Erythroblast (primary cell): Measurements from ENCODE around the gene MYOM3.

ENCODE experiments used
- GATA1 ChIP-seq: IDR thresholded peaks from 2 replicates; pipeline ENCODE4 v1.6.1; 2011; ENCODE audit warnings: low read depth, mild to moderate bottlenecking, control low read depth, low read length, moderate library complexity
- POLR2A ChIP-seq: IDR thresholded peaks from 2 replicates; pipeline ENCODE4 v1.6.1; 2011; ENCODE audit warnings: mild to moderate bottlenecking, low read length

DNA sequence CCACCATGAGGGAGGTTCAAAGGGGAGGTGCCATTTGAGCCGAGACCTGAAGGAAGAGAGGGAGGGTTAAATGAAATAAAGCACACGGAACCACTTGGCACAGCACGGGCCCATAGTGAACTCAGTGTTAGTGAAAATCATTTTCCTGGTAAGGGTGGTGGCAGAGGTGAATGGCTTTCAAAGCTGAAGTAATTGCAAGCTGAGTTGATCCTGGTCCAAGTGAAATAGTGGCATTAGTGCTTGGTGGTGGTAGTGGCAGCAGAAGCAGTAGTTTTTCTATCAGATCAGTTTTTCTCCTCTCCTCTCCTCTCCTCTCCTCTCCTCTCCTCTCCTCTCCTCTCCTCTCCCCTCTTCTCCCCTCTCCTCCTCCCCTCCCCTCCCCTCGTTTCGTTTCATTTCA, 101.3 kb downstream of the MYOM3 start:
- TF ChIP-seq POLR2A = no peak
- TF ChIP-seq GATA1 = no peak
